IMR-90 (cell line): ENCODE data around the gene SH3BP2. TPM values are rescaled to one million over a fixed set of nuclear protein-coding genes. Genes with fewer than 3 reads are reported as not detected.

Source experiments
- ATAC-seq: fragments of 200-7000 bp; cut with Tn5 transposase; 2 replicates; pipeline ENCODE4 v1.9.1; 2020; ENCODE audit warnings: low read depth, mild to moderate bottlenecking, moderate library complexity
- BruUV-seq: library from RNA; stranded (reverse); fragments of 400-500 nt; replicated peaks from 2 replicates; lab custom pipeline; 2021; lab: Mats Ljungman, UMichigan
- CTCF ChIA-PET: fragments of 300-600 bp; formaldehyde crosslinking; extraction: SDS; loops from one replicate; lab custom pipeline; 2021; ENCODE audit warnings: antibody characterized with exemption; lab: Yijun Ruan, JAX
- POLR2A ChIA-PET: fragments of 300-600 bp; sonication (Branson Sonifier 250); formaldehyde crosslinking; loops from one replicate; lab custom pipeline; 2022; ENCODE audit warnings: antibody characterized with exemption; ENCODE audit not compliant: unreplicated experiment; lab: Charles Lee
- DNase-seq: peaks from one replicate; pipeline ENCODE4 v3.0.0; 2013
- H2AFZ ChIP-seq: replicated peaks from 2 replicates; pipeline ENCODE3; 2013; ENCODE audit warnings: low read length, mild to moderate bottlenecking; ENCODE audit not compliant: poor library complexity
- H2AK5ac ChIP-seq: 2 replicates; pipeline ENCODE4 v1.6.1; 2013; ENCODE audit warnings: low read depth, low read length, inconsistent platforms
- H2AK9ac ChIP-seq: replicated peaks from 2 replicates; pipeline ENCODE3; 2013; ENCODE audit warnings: mild to moderate bottlenecking, low read depth, low read length, moderate library complexity; ENCODE audit not compliant: poor library complexity
- H2BK120ac ChIP-seq: 2 replicates; pipeline ENCODE4 v1.6.1; 2013; ENCODE audit warnings: low read depth, low read length, inconsistent platforms
- H2BK15ac ChIP-seq: 3 replicates; pipeline ENCODE4 v1.6.1; 2013; ENCODE audit warnings: low read depth, low read length, inconsistent platforms
- H2BK20ac ChIP-seq: 2 replicates; pipeline ENCODE4 v1.6.1; 2013; ENCODE audit warnings: low read depth, mild to moderate bottlenecking, inconsistent platforms, low read length, moderate library complexity
- H2BK5ac ChIP-seq: 2 replicates; pipeline ENCODE4 v1.6.1; 2013; ENCODE audit warnings: mild to moderate bottlenecking, low read depth, low read length, inconsistent platforms; ENCODE audit not compliant: poor library complexity, severe bottlenecking
- H3K14ac ChIP-seq: replicated peaks from 2 replicates; pipeline ENCODE4 v1.6.1; 2013; ENCODE audit warnings: low read depth, low read length, inconsistent platforms
- H3K18ac ChIP-seq: 2 replicates; pipeline ENCODE4 v1.6.1; 2013; ENCODE audit warnings: low read depth, low read length, control low read depth
- H3K23ac ChIP-seq: 2 replicates; pipeline ENCODE4 v1.6.1; 2013; ENCODE audit warnings: low read depth, low read length, inconsistent platforms
- H3K27ac ChIP-seq: 2 replicates; pipeline ENCODE4 v1.5.1; 2013; ENCODE audit warnings: mild to moderate bottlenecking, control low read depth, low read length; ENCODE audit not compliant: insufficient read depth
- H3K27me3 ChIP-seq: 2 replicates; pipeline ENCODE4 v1.6.1; 2013; ENCODE audit warnings: low read length; ENCODE audit not compliant: control insufficient read depth, insufficient read depth
- H3K36me3 ChIP-seq: 2 replicates; pipeline ENCODE4 v1.6.1; 2013; ENCODE audit warnings: low read length, mixed read lengths; ENCODE audit not compliant: control insufficient read depth, insufficient read depth
- H3K4ac ChIP-seq: 2 replicates; pipeline ENCODE4 v1.6.1; 2013; ENCODE audit warnings: low read depth, low read length, inconsistent platforms
- H3K4me1 ChIP-seq: 2 replicates; pipeline ENCODE4 v1.6.1; 2013; ENCODE audit warnings: low read length, mixed read lengths; ENCODE audit not compliant: control insufficient read depth, insufficient read depth
- H3K4me2 ChIP-seq: 2 replicates; pipeline ENCODE4 v1.6.1; 2013; ENCODE audit warnings: low read depth, mild to moderate bottlenecking, control low read depth, low read length, moderate library complexity
- H3K4me3 ChIP-seq: 2 replicates; pipeline ENCODE4 v1.5.1; 2013; ENCODE audit warnings: low read depth, mild to moderate bottlenecking, control low read depth, low read length, moderate library complexity; ENCODE audit not compliant: insufficient read depth
- H3K56ac ChIP-seq: 2 replicates; pipeline ENCODE4 v1.6.1; 2013; ENCODE audit warnings: low read length, inconsistent platforms; ENCODE audit not compliant: insufficient read depth; ENCODE audit errors: extremely low read depth
- H3K79me1 ChIP-seq, 2 experiments: 2 replicates each; pipeline ENCODE4 v1.6.1; 2013; ENCODE audit warnings: low read length in 2 of 2, inconsistent platforms in 1 of 2, low read depth in 1 of 2
- H3K9ac ChIP-seq: 2 replicates; pipeline ENCODE4 v1.6.1; 2013; ENCODE audit warnings: low read depth, low read length, control low read depth
- H3K9me1 ChIP-seq: 2 replicates; pipeline ENCODE4 v1.6.1; 2013; ENCODE audit warnings: low read length, inconsistent platforms; ENCODE audit not compliant: insufficient read depth
- H3K9me3 ChIP-seq: 2 replicates; pipeline ENCODE4 v1.6.1; 2013; ENCODE audit warnings: low read length; ENCODE audit not compliant: control insufficient read depth, insufficient read depth
- H4K20me1 ChIP-seq: 2 replicates; pipeline ENCODE4 v1.6.1; 2013; ENCODE audit warnings: low read length, inconsistent platforms; ENCODE audit not compliant: insufficient read depth
- H4K5ac ChIP-seq: 2 replicates; pipeline ENCODE4 v1.6.1; 2013; ENCODE audit warnings: mild to moderate bottlenecking, low read depth, low read length, control low read depth
- H4K8ac ChIP-seq, 2 experiments: 2 replicates each; pipeline ENCODE4 v1.6.1; 2013; ENCODE audit warnings: low read depth in 2 of 2, low read length in 2 of 2, control low read depth in 1 of 2, inconsistent platforms in 1 of 2
- H4K91ac ChIP-seq: 2 replicates; pipeline ENCODE4 v1.6.1; 2013; ENCODE audit warnings: low read depth, low read length, inconsistent platforms; ENCODE audit not compliant: insufficient read depth
- CTCF ChIP-seq: conservative IDR thresholded peaks from 2 replicates; pipeline ENCODE4 v1.5.1; 2012; ENCODE audit warnings: mild to moderate bottlenecking, low read depth, low read length, improper control_type of control experiment
- RCOR1 ChIP-seq: IDR thresholded peaks from 2 replicates; pipeline ENCODE4 v1.6.1; 2012; ENCODE audit warnings: mild to moderate bottlenecking, low read length, improper control_type of control experiment; ENCODE audit not compliant: insufficient replicate concordance
- RFX5 ChIP-seq: IDR thresholded peaks from 2 replicates; pipeline ENCODE4 v1.8.0; 2012; ENCODE audit warnings: low read depth, mild to moderate bottlenecking, low read length, moderate library complexity
- WGBS, 2 experiments: methylation state at CpG; one replicate each; pipeline versions ENCODE4 v1.1.5 to v1.1.7; 2013; ENCODE audit warnings: missing lambda C conversion rate in 2 of 2; ENCODE audit not compliant: insufficient read length in 1 of 2; ENCODE audit errors: extremely low coverage in 2 of 2; 5-methylcytosine and 5-hydroxymethylcytosine counted together
- dilution Hi-C: fragments of 300-500 bp; cut with HindIII; formaldehyde crosslinking; loops from one replicate; pipeline ENCODE4 v1.14.3; 2018; ENCODE audit warnings: low sequenced_read_pairs; ENCODE audit not compliant: unreplicated experiment
- in situ Hi-C: fragments of 300-500 bp; cut with MboI; formaldehyde crosslinking; loops from 3 replicates; pipeline ENCODE4 v1.14.3; 2019; ENCODE audit warnings: low sequenced_read_pairs, inconsistent platforms, mixed read lengths
- intact Hi-C: fragments of 100-400 bp; cut with micrococcal nuclease; formaldehyde crosslinking; loops from 2 replicates; pipeline ENCODE4 v1.10.0; 2022
- polyA plus RNA-seq, 3 experiments: library from polyadenylated mRNA; depleted of rRNA; stranded (reverse); fragments of >200 nt; gene quantifications; 2 replicates each; pipeline ENCODE4 v1.2.3, GENCODE V29; 2012; ENCODE audit warnings: low replicate concordance in 1 of 3
- total RNA-seq: library from RNA; depleted of rRNA; stranded (reverse); fragments of >200 nt; gene quantifications from 2 replicates; pipeline ENCODE4 v1.2.3, GENCODE V29; 2012

Gene SH3BP2
- total and polyA plus RNA-seq, 2 of the 4 experiments (the other 2 are of a cell fraction): 9.0 to 37.2 TPM

- peak overlapping the region; percentile 51; the same call in 1 of the 3 replicates for H2BK15ac ChIP-seq
- dilution Hi-C loops: no loop called here
- DNase-seq: no peak
- H3K56ac ChIP-seq: no peak overlapping the region
- BruUV-seq: no TSS peak
- ATAC-seq: no peak
- H2AK5ac ChIP-seq: no peak overlapping the region
- in situ Hi-C loops: loop anchor here (25.0 kb wide), 1 partner anchor 268 kb away; no protein-coding TSS in a partner anchor
- WGBS, 2 experiments: no CpG with 5 or more reads among the region's 15 CpGs
- H3K4me1 ChIP-seq: peaks cover 7% of the 10 kb centered on the region; the same call in 1 of the 2 replicates
- H3K4me3 ChIP-seq: no peak overlapping the region
- ChIA-PET POLR2A (no interaction called here), CTCF (no interaction called here)
- H3K9me3 ChIP-seq: no peaks in the 10 kb centered on the region
- no peak overlapping the region for H4K91ac ChIP-seq
- H3K4me2 ChIP-seq: peak overlapping the region; percentile 61
- H4K8ac ChIP-seq: peak overlapping the region in 1 of 2 experiments; percentile 62; a peak in 2 of 4 replicates
- no peak overlapping the region for H2BK120ac ChIP-seq
- H3K9ac ChIP-seq: no peak overlapping the region
- H4K5ac ChIP-seq: no peak overlapping the region
- no peak overlapping the region for H3K4ac ChIP-seq
- H2BK20ac ChIP-seq: no peak overlapping the region
- H3K18ac ChIP-seq: no peak overlapping the region
- no peaks in the 10 kb centered on the region for H3K9me1 ChIP-seq
- H3K14ac ChIP-seq: peak overlapping the region; percentile 31
- no peaks in the 10 kb centered on the region for H3K27me3 ChIP-seq
- peak overlapping the region; percentile 51 for H2AK9ac ChIP-seq
- H3K23ac ChIP-seq: no peak overlapping the region
- no peaks in the 10 kb centered on the region for H3K36me3 ChIP-seq
- intact Hi-C loops: no loop called here
- peak overlapping the region; percentile 81 for H2AFZ ChIP-seq
- no peaks in the 10 kb centered on the region for H3K79me1 ChIP-seq
- no peak overlapping the region for H2BK5ac ChIP-seq
- TF ChIP-seq RCOR1: no peak
- TF ChIP-seq RFX5: peak; percentile 69; the same call in 1 of the 2 replicates
- no peak for TF ChIP-seq CTCF
- no peak overlapping the region for H3K27ac ChIP-seq
- H4K20me1 ChIP-seq: no peaks in the 10 kb centered on the region
These were observed 24.0 kb upstream of the SH3BP2 start for GRCh38 chr4:2768921-2769336.
